Measurements from ENCODE around the gene LRRC15. TPM values are rescaled to one million over a fixed set of nuclear protein-coding genes. Genes with fewer than 3 reads are reported as not detected.

The LRRC15 gene
- polyA plus RNA-seq, 1 experiment, result 4.9 TPM

- Histone ChIP-seq H3K4me3 (ENCODE audit: low read depth, low read length) (no peak overlapping the region), H3K27me3 (ENCODE audit: control insufficient read depth, insufficient read depth, low read length) (peaks cover 73% of the 10 kb centered on the region), H3K27ac (ENCODE audit: low read depth, low read length) (no peak overlapping the region), H3K9me3 (ENCODE audit: control insufficient read depth, insufficient read depth, low read length) (no peaks in the 10 kb centered on the region)
- no peak for DNase-seq (ENCODE audit: low read depth, low spot score)
- TF ChIP-seq CTCF (IDR thresholded peaks at IDR 0.05; ENCODE audit: low read depth, low read length), result no peak
- POLR2A ChIA-PET, result no interaction called here
- CTCF ChIA-PET, result interaction anchor here (1.3 to 2.6 kb wide), 2 partner anchors 8 to 10 kb away, joined by 4 to 14 read pairs; no protein-coding TSS in a partner anchor
Measured at GRCh38 chr3:194306109-194306686, 63.3 kb downstream of the LRRC15 start.

GRCh38 chr3:194305356-194306108 is 64.0 kb downstream of the LRRC15 start:
- H3K4me3 ChIP-seq (ENCODE audit: low read depth, low read length), result no peak overlapping the region
- peaks cover 67% of the 10 kb centered on the region for H3K27me3 ChIP-seq (ENCODE audit: control insufficient read depth, insufficient read depth, low read length)
- ChIA-PET POLR2A (no interaction called here), CTCF (interaction anchor here (1.4 to 2.6 kb wide), 2 partner anchors 10 kb away, joined by 12 to 14 read pairs; no protein-coding TSS in a partner anchor)
- H3K9me3 ChIP-seq (ENCODE audit: control insufficient read depth, insufficient read depth, low read length), result no peaks in the 10 kb centered on the region
- no peak for TF ChIP-seq CTCF (IDR thresholded peaks at IDR 0.05; ENCODE audit: low read depth, low read length)
- no peak for DNase-seq (ENCODE audit: low read depth, low spot score)
- H3K27ac ChIP-seq (ENCODE audit: low read depth, low read length), result no peak overlapping the region

Other genes with a start within 250 kb of the LRRC15 start
- gene HES1, start 233.6 kb downstream of the LRRC15 start, polyA plus RNA-seq (2011; rRNA removed), result 1.3 and 1.9 TPM in 2 replicates
- not detected in 2 replicates for gene CPN2, start 18.4 kb downstream of the LRRC15 start, polyA plus RNA-seq (2011; rRNA removed)
- 0.06 and 0.10 TPM in 2 replicates for gene GP5, start 29.5 kb upstream of the LRRC15 start, polyA plus RNA-seq (2011; rRNA removed)
- gene ATP13A3, start 117.3 kb upstream of the LRRC15 start, polyA plus RNA-seq (2011; rRNA removed), result 98.5 and 132 TPM in 2 replicates

Measured in AG04450 (cell line).